IMR-90 (cell line): ENCODE measurements around the gene BANP. TPM values are rescaled to one million over a fixed set of nuclear protein-coding genes. Genes with fewer than 3 reads are reported as not detected.

Experiments used
- ATAC-seq: fragments of 200-7000 bp; cut with Tn5 transposase; 2 replicates; pipeline ENCODE4 v1.9.1; 2020; ENCODE audit warnings: low read depth, mild to moderate bottlenecking, moderate library complexity
- BruUV-seq: library from RNA; stranded (reverse); fragments of 400-500 nt; replicated peaks from 2 replicates; lab custom pipeline; 2021; lab: Mats Ljungman, UMichigan
- CTCF ChIA-PET: fragments of 300-600 bp; formaldehyde crosslinking; extraction: SDS; loops from one replicate; lab custom pipeline; 2021; ENCODE audit warnings: antibody characterized with exemption; lab: Yijun Ruan, JAX
- POLR2A ChIA-PET: fragments of 300-600 bp; sonication (Branson Sonifier 250); formaldehyde crosslinking; loops from one replicate; lab custom pipeline; 2022; ENCODE audit warnings: antibody characterized with exemption; ENCODE audit not compliant: unreplicated experiment; lab: Charles Lee
- DNase-seq: peaks from one replicate; pipeline ENCODE4 v3.0.0; 2013
- H2AFZ ChIP-seq: replicated peaks from 2 replicates; pipeline ENCODE3; 2013; ENCODE audit warnings: low read length, mild to moderate bottlenecking; ENCODE audit not compliant: poor library complexity
- H2AK5ac ChIP-seq: 2 replicates; pipeline ENCODE4 v1.6.1; 2013; ENCODE audit warnings: low read depth, low read length, inconsistent platforms
- H2AK9ac ChIP-seq: replicated peaks from 2 replicates; pipeline ENCODE3; 2013; ENCODE audit warnings: mild to moderate bottlenecking, low read depth, low read length, moderate library complexity; ENCODE audit not compliant: poor library complexity
- H2BK120ac ChIP-seq: 2 replicates; pipeline ENCODE4 v1.6.1; 2013; ENCODE audit warnings: low read depth, low read length, inconsistent platforms
- H2BK15ac ChIP-seq: 3 replicates; pipeline ENCODE4 v1.6.1; 2013; ENCODE audit warnings: low read depth, low read length, inconsistent platforms
- H2BK20ac ChIP-seq: 2 replicates; pipeline ENCODE4 v1.6.1; 2013; ENCODE audit warnings: low read depth, mild to moderate bottlenecking, inconsistent platforms, low read length, moderate library complexity
- H2BK5ac ChIP-seq: 2 replicates; pipeline ENCODE4 v1.6.1; 2013; ENCODE audit warnings: mild to moderate bottlenecking, low read depth, low read length, inconsistent platforms; ENCODE audit not compliant: poor library complexity, severe bottlenecking
- H3K14ac ChIP-seq: replicated peaks from 2 replicates; pipeline ENCODE4 v1.6.1; 2013; ENCODE audit warnings: low read depth, low read length, inconsistent platforms
- H3K18ac ChIP-seq: 2 replicates; pipeline ENCODE4 v1.6.1; 2013; ENCODE audit warnings: low read depth, low read length, control low read depth
- H3K23ac ChIP-seq: 2 replicates; pipeline ENCODE4 v1.6.1; 2013; ENCODE audit warnings: low read depth, low read length, inconsistent platforms
- H3K27ac ChIP-seq: 2 replicates; pipeline ENCODE4 v1.5.1; 2013; ENCODE audit warnings: mild to moderate bottlenecking, control low read depth, low read length; ENCODE audit not compliant: insufficient read depth
- H3K27me3 ChIP-seq: 2 replicates; pipeline ENCODE4 v1.6.1; 2013; ENCODE audit warnings: low read length; ENCODE audit not compliant: control insufficient read depth, insufficient read depth
- H3K36me3 ChIP-seq: 2 replicates; pipeline ENCODE4 v1.6.1; 2013; ENCODE audit warnings: low read length, mixed read lengths; ENCODE audit not compliant: control insufficient read depth, insufficient read depth
- H3K4ac ChIP-seq: 2 replicates; pipeline ENCODE4 v1.6.1; 2013; ENCODE audit warnings: low read depth, low read length, inconsistent platforms
- H3K4me1 ChIP-seq: 2 replicates; pipeline ENCODE4 v1.6.1; 2013; ENCODE audit warnings: low read length, mixed read lengths; ENCODE audit not compliant: control insufficient read depth, insufficient read depth
- H3K4me2 ChIP-seq: 2 replicates; pipeline ENCODE4 v1.6.1; 2013; ENCODE audit warnings: low read depth, mild to moderate bottlenecking, control low read depth, low read length, moderate library complexity
- H3K4me3 ChIP-seq: 2 replicates; pipeline ENCODE4 v1.5.1; 2013; ENCODE audit warnings: low read depth, mild to moderate bottlenecking, control low read depth, low read length, moderate library complexity; ENCODE audit not compliant: insufficient read depth
- H3K56ac ChIP-seq: 2 replicates; pipeline ENCODE4 v1.6.1; 2013; ENCODE audit warnings: low read length, inconsistent platforms; ENCODE audit not compliant: insufficient read depth; ENCODE audit errors: extremely low read depth
- H3K79me1 ChIP-seq, 2 experiments: 2 replicates each; pipeline ENCODE4 v1.6.1; 2013; ENCODE audit warnings: low read length in 2 of 2, inconsistent platforms in 1 of 2, low read depth in 1 of 2
- H3K9ac ChIP-seq: 2 replicates; pipeline ENCODE4 v1.6.1; 2013; ENCODE audit warnings: low read depth, low read length, control low read depth
- H3K9me1 ChIP-seq: 2 replicates; pipeline ENCODE4 v1.6.1; 2013; ENCODE audit warnings: low read length, inconsistent platforms; ENCODE audit not compliant: insufficient read depth
- H3K9me3 ChIP-seq: 2 replicates; pipeline ENCODE4 v1.6.1; 2013; ENCODE audit warnings: low read length; ENCODE audit not compliant: control insufficient read depth, insufficient read depth
- H4K20me1 ChIP-seq: 2 replicates; pipeline ENCODE4 v1.6.1; 2013; ENCODE audit warnings: low read length, inconsistent platforms; ENCODE audit not compliant: insufficient read depth
- H4K5ac ChIP-seq: 2 replicates; pipeline ENCODE4 v1.6.1; 2013; ENCODE audit warnings: mild to moderate bottlenecking, low read depth, low read length, control low read depth
- H4K8ac ChIP-seq, 2 experiments: 2 replicates each; pipeline ENCODE4 v1.6.1; 2013; ENCODE audit warnings: low read depth in 2 of 2, low read length in 2 of 2, control low read depth in 1 of 2, inconsistent platforms in 1 of 2
- H4K91ac ChIP-seq: 2 replicates; pipeline ENCODE4 v1.6.1; 2013; ENCODE audit warnings: low read depth, low read length, inconsistent platforms; ENCODE audit not compliant: insufficient read depth
- ELK1 ChIP-seq: fragments of 150-350 bp; IDR thresholded peaks from 2 replicates; pipeline ENCODE4 v1.6.1; 2016; ENCODE audit warnings: low read depth, mild to moderate bottlenecking, low read length, moderate library complexity, borderline replicate concordance
- MAZ ChIP-seq: IDR thresholded peaks from 2 replicates; pipeline ENCODE4 v1.6.1; 2012; ENCODE audit warnings: low read depth, mild to moderate bottlenecking, low read length, improper control_type of control experiment, moderate library complexity, borderline replicate concordance
- RAD21 ChIP-seq: IDR thresholded peaks from 2 replicates; pipeline ENCODE4 v1.6.1; 2012; ENCODE audit warnings: low read length, improper control_type of control experiment
- WGBS, 2 experiments: methylation state at CpG; one replicate each; pipeline versions ENCODE4 v1.1.5 to v1.1.7; 2013; ENCODE audit warnings: missing lambda C conversion rate in 2 of 2; ENCODE audit not compliant: insufficient read length in 1 of 2; ENCODE audit errors: extremely low coverage in 2 of 2; 5-methylcytosine and 5-hydroxymethylcytosine counted together
- dilution Hi-C: fragments of 300-500 bp; cut with HindIII; formaldehyde crosslinking; loops from one replicate; pipeline ENCODE4 v1.14.3; 2018; ENCODE audit warnings: low sequenced_read_pairs; ENCODE audit not compliant: unreplicated experiment
- in situ Hi-C: fragments of 300-500 bp; cut with MboI; formaldehyde crosslinking; loops from 3 replicates; pipeline ENCODE4 v1.14.3; 2019; ENCODE audit warnings: low sequenced_read_pairs, inconsistent platforms, mixed read lengths
- intact Hi-C: fragments of 100-400 bp; cut with micrococcal nuclease; formaldehyde crosslinking; loops from 2 replicates; pipeline ENCODE4 v1.10.0; 2022
- polyA plus RNA-seq, 3 experiments: library from polyadenylated mRNA; depleted of rRNA; stranded (reverse); fragments of >200 nt; gene quantifications; 2 replicates each; pipeline ENCODE4 v1.2.3, GENCODE V29; 2012; ENCODE audit warnings: low replicate concordance in 1 of 3
- total RNA-seq: library from RNA; depleted of rRNA; stranded (reverse); fragments of >200 nt; gene quantifications from 2 replicates; pipeline ENCODE4 v1.2.3, GENCODE V29; 2012

The BANP gene
- total and polyA plus RNA-seq, 2 of the 4 experiments (the other 2 are of a cell fraction): 17.4 to 17.9 TPM

GRCh38 chr16:88047462-88047861 is 96.2 kb downstream of the BANP start:
- Histone ChIP-seq H3K4me1 (peaks cover 2% of the 10 kb centered on the region; the same call in 1 of the 2 replicates), H2BK120ac (no peak overlapping the region), H3K9ac (no peak overlapping the region), H4K8ac (no peak overlapping the region), H2AK5ac (no peak overlapping the region), H2BK15ac (no peak overlapping the region), H3K27ac (no peak overlapping the region), H3K4ac (no peak overlapping the region), H4K5ac (no peak overlapping the region), H4K20me1 (no peaks in the 10 kb centered on the region), H3K9me1 (no peaks in the 10 kb centered on the region; the same call in 1 of the 2 replicates), H3K56ac (no peak overlapping the region), H2AFZ (peak overlapping the region; percentile 32), H2BK5ac (no peak overlapping the region), H2BK20ac (no peak overlapping the region), H3K23ac (no peak overlapping the region), H3K4me3 (no peak overlapping the region), H3K9me3 (no peaks in the 10 kb centered on the region), H3K14ac (no peak overlapping the region), H3K18ac (no peak overlapping the region), H3K79me1 (peaks cover 0 to 8% of the 10 kb centered on the region in 2 experiments; a peak in 1 of 4 replicates), H2AK9ac (peak overlapping the region; percentile 55), H3K4me2 (no peak overlapping the region), H3K27me3 (no peaks in the 10 kb centered on the region), H3K36me3 (peaks cover 17% of the 10 kb centered on the region), H4K91ac (no peak overlapping the region)
- BruUV-seq: no TSS peak
- intact Hi-C loops (no loop called here), in situ Hi-C loops (no loop called here), dilution Hi-C loops (no loop called here)
- TF ChIP-seq ELK1 (no peak), MAZ (no peak), RAD21 (no peak)
- no CpG with 5 or more reads among the region's 3 CpGs for WGBS, 2 experiments
- DNase-seq: no peak
- POLR2A ChIA-PET: no interaction called here
- no peak; the same call in 1 of the 2 replicates for ATAC-seq
- CTCF ChIA-PET: no interaction called here
